HG03139 (cell line): ENCODE measurements around the gene LRTM1.

Source experiments
- ATAC-seq: cut with Tn5 transposase; IDR thresholded peaks from one replicate; pipeline ENCODE4 v1.9.1; 2021; ENCODE audit not compliant: unreplicated experiment

LRTM1 gene

GRCh38 chr3:54897028-54897711 lies 30.7 kb downstream of the LRTM1 start:
- no peak for ATAC-seq

GRCh38 chr3:54895613-54896012 lies 32.2 kb downstream of the LRTM1 start:
- no peak for ATAC-seq

GRCh38 chr3:54892168-54892567 lies 35.7 kb downstream of the LRTM1 start:
- ATAC-seq: no peak

- ATAC-seq: no peak
Measured at GRCh38 chr3:54891540-54891897, 36.3 kb downstream of the LRTM1 start.

- ATAC-seq: no peak
Measured at GRCh38 chr3:54889731-54890130, 38.1 kb downstream of the LRTM1 start.

- ATAC-seq: no peak
Measured at GRCh38 chr3:54888873-54889272, 39.0 kb downstream of the LRTM1 start.

- no peak for ATAC-seq
Measured at GRCh38 chr3:54888162-54888561, 39.7 kb downstream of the LRTM1 start.

GRCh38 chr3:54882129-54882833 lies 45.6 kb downstream of the LRTM1 start:
- ATAC-seq: no peak

- no peak for ATAC-seq
Measured at GRCh38 chr3:54878145-54878544, 49.7 kb downstream of the LRTM1 start.

GRCh38 chr3:54877730-54878129 lies 50.1 kb downstream of the LRTM1 start:
- ATAC-seq: no peak

GRCh38 chr3:54876694-54877093 lies 51.2 kb downstream of the LRTM1 start:
- ATAC-seq: no peak

- ATAC-seq: no peak
Measured at GRCh38 chr3:54875596-54876268, 52.1 kb downstream of the LRTM1 start.

- no peak for ATAC-seq
Measured at GRCh38 chr3:54874816-54875556, 52.9 kb downstream of the LRTM1 start.

GRCh38 chr3:54873059-54874010 lies 54.5 kb downstream of the LRTM1 start:
- ATAC-seq: no peak

GRCh38 chr3:54871867-54872266 lies 56.0 kb downstream of the LRTM1 start:
- no peak for ATAC-seq

GRCh38 chr3:54870423-54870822 lies 57.4 kb downstream of the LRTM1 start:
- ATAC-seq: no peak
